OCI-LY1 (cell line): ENCODE results near the gene FARP1.

Experiments
- CTCF ChIP-seq: fragments of 200-600 bp; sonication (generic), shearing (Covaris generic); IDR thresholded peaks from 2 replicates; pipeline ENCODE4 v1.5.1; 2017; ENCODE audit warnings: mild to moderate bottlenecking, antibody characterized with exemption, low read length, moderate library complexity, mixed read lengths
- EZH2 ChIP-seq: fragments of 200-600 bp; sonication (generic), shearing (Covaris generic); IDR thresholded peaks from 2 replicates; pipeline ENCODE4 v1.8.0; 2017; ENCODE audit warnings: borderline replicate concordance, mixed run types, mild to moderate bottlenecking, antibody characterized with exemption, low read length, moderate library complexity, mixed read lengths

DNA sequence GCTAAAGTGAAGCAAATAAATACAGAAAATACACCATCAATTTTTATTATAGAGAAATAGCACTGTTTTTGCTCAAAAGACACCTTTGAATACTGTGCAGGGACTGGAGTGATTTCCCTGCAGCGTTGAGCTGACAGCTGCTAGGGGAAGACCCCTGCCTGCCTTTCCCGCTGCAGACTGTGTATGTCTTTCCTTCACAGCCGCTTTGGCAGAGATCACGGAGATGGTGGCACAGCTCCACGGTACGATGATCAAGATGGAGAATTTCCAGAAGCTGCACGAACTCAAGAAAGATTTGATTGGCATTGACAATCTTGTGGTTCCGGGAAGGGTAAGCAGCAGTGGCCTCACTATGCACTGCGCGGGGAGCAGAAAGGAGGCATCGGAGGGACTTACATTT is 292.5 kb downstream of the FARP1 start:
- no peak for TF ChIP-seq CTCF
- TF ChIP-seq EZH2, result no peak
